ENCODE results near the gene HECTD3. TPM values are rescaled to one million over a fixed set of nuclear protein-coding genes. Genes with fewer than 3 reads are reported as not detected.

The HECTD3 gene
- 5.2 and 9.2 TPM in 2 replicates for total RNA-seq (2014; rRNA removed; shearing (Covaris generic); ENCODE audit: low replicate concordance)

DNA sequence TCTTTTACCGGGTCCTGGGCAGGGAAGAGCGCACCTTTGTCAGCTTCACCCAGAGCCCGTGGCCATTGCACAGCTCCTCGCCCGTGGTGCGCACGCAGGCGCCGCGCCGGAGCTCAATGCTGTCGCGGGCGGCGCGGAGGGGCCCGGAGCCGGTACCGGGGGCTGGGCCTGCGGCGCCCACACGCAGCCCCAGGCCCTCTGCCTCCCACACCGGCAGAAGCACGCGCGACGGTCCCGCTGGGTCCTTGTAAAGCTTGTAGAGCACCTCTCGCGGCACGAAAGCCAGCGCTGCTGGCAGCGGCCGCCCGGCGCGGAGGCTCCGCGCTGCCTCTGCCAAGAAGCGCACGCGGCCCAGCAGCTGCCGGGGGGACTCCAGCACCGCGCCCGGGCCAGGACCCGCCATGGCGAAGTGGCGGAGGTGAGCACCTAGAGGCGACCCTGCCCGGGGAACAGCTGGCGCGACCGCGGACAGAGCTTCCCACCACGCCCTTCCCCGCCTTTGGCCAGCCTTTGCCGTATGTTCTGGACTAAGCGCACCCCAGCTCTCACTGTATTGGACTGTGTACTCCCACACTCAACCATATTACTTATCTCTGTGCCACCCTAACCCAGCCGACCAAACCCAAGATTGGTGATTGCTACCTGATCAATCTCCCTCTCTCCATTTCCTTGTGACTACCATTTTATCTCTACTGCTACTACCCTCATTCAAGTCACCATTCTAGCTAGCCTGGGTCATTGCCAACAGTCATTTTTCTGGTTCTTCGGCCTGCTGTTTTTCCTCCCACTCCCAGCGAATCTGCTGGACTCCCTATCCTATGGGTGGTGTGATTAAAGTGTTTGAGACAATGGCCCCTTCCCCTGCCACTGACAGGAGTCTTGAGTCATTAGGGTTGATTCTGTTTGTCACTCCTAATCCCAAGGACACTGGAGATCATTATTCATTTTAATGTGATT, at the start of gene HECTD3:
TSS of gene HECTD3 (minus strand) at position 470 of the 957 bp plus-strand sequence. CDS start at position 403, 67 bp downstream.
- no peaks in the 10 kb centered on the region for H3K9me3 ChIP-seq
- H3K36me3 ChIP-seq = peaks cover 24% of the 10 kb centered on the region
- peak; percentile 78 for DNase-seq
- H3K4me3 ChIP-seq = peak within 1 kb of the TSS; percentile 93
- H3K27me3 ChIP-seq = no peaks in the 10 kb centered on the region

DNA sequence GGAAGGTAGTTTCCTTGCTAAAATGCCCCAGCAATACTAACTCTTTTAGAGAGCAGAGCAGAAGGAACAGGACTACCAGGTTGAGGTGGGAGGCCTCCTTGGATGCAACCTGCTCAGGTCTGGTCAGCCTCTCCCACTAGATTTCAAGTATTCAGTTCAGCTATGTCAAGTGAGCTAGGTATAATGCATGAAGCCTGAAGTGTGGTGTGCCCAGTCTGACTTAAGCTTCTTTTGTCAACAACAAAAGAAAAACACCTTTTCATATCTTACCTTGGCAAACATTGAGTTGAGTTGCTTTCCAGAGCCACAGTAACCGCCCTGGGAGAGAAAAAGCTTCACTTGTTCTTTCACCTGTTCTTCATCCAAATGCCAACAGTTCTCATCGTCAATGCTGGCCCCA, 48.7 kb upstream of the HECTD3 start:
- Histone ChIP-seq H3K4me3 (no peak overlapping the region), H3K9me3 (no peaks in the 10 kb centered on the region), H3K27me3 (no peaks in the 10 kb centered on the region), H3K36me3 (no peaks in the 10 kb centered on the region)
- DNase-seq = no peak

- H3K4me3 ChIP-seq = no peak overlapping the region
- no peaks in the 10 kb centered on the region for H3K36me3 ChIP-seq
- no peak for DNase-seq
- no peaks in the 10 kb centered on the region for H3K9me3 ChIP-seq
- H3K27me3 ChIP-seq = no peaks in the 10 kb centered on the region
Measured at GRCh38 chr1:45057542-45057941, 46.4 kb upstream of the HECTD3 start.

DNA sequence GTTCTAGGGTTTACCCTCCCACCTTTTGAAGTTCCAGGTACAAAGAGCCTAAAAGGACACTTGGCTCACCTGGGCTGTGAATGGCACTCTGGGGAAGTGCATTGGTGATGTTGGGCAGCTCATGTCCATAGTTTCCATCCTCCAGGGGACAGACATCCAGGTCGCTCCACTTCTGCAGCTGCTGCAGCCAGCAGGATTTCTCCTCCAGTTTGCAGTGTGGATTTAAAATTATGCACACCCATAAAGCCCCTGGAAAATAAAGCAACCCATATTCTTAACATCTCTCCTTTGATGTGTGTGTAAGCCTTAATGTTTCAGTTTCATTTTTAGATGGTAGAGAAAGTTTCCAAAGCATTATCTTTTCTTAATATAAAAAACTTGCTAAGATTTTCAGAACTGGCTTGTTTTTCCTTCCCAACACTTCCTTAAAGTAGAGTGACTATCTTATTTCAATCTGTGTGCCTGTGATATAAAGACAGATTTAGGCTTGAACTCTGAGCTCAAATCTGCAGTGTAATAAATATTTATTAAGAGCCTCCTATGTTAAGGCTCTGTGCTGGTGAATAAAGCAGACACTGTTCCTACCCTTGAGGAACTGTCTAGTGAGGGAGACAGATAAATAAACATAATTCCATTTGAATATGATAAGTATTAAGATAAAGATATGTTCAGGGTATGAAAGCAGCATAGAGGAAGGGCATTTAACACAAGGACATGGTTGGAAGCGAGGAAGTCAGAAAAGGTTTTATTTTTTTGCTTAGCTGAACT, 40.1 kb upstream of the HECTD3 start:
- no peak overlapping the region for H3K4me3 ChIP-seq
- no peaks in the 10 kb centered on the region for H3K9me3 ChIP-seq
- H3K36me3 ChIP-seq = no peaks in the 10 kb centered on the region
- DNase-seq = no peak
- no peaks in the 10 kb centered on the region for H3K27me3 ChIP-seq

DNA sequence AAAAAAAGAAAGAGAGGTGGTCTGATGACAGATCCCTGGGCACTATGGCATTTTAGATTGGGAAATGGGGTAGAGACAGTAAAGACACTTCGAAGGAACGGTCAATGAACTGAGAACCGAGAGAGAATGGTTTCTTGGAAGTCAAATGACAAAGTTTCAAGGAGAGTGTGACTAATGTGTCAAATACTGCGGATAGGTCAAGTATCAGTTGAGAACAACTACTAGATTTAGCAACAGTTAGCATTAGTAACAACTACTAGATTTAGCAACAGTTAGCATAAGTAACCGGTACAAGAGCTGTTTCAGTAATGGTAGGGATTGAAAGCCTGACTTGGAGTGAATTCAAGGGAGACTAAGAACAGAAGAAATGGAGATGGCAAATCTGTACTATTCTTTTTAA, 35.9 kb upstream of the HECTD3 start:
- no peaks in the 10 kb centered on the region for H3K9me3 ChIP-seq
- no peaks in the 10 kb centered on the region for H3K36me3 ChIP-seq
- no peak overlapping the region for H3K4me3 ChIP-seq
- DNase-seq = no peak
- no peaks in the 10 kb centered on the region for H3K27me3 ChIP-seq

GRCh38 chr1:45044916-45045315, 33.8 kb upstream of the HECTD3 start:
- no peaks in the 10 kb centered on the region for H3K9me3 ChIP-seq
- no peaks in the 10 kb centered on the region for H3K36me3 ChIP-seq
- H3K4me3 ChIP-seq = no peak overlapping the region
- no peak for DNase-seq
- no peaks in the 10 kb centered on the region for H3K27me3 ChIP-seq

- H3K4me3 ChIP-seq = no peak overlapping the region
- no peaks in the 10 kb centered on the region for H3K27me3 ChIP-seq
Measured at GRCh38 chr1:45043094-45043493, 32.0 kb upstream of the HECTD3 start.

DNA sequence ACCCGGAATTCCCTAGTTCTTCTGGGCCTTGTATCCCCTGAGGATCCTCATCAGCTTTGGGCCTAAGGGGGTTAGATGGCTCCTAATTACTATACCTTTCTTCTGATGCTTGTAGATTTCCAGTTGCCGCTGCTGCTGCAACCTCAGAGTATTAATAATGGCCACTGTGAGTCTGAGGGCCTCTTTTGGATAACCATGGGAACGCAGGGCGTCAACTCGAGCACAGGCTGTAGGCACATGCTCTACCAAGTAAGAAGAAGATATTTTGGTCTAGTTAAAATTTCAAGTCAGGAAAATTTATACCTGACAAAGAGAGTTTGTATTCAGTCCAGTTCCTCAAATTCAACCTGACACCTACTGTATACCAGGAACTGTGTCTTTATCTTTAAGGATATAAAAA, 29.2 kb upstream of the HECTD3 start:
- Histone ChIP-seq H3K9me3 (no peaks in the 10 kb centered on the region), H3K27me3 (no peaks in the 10 kb centered on the region), H3K4me3 (no peak overlapping the region), H3K36me3 (no peaks in the 10 kb centered on the region)
- no peak for DNase-seq

More at GRCh38 chr1:45043094-45043493, 32.0 kb upstream of the HECTD3 start:
- DNase-seq = no peak
- Histone ChIP-seq H3K36me3 (no peaks in the 10 kb centered on the region), H3K9me3 (no peaks in the 10 kb centered on the region)

DNA sequence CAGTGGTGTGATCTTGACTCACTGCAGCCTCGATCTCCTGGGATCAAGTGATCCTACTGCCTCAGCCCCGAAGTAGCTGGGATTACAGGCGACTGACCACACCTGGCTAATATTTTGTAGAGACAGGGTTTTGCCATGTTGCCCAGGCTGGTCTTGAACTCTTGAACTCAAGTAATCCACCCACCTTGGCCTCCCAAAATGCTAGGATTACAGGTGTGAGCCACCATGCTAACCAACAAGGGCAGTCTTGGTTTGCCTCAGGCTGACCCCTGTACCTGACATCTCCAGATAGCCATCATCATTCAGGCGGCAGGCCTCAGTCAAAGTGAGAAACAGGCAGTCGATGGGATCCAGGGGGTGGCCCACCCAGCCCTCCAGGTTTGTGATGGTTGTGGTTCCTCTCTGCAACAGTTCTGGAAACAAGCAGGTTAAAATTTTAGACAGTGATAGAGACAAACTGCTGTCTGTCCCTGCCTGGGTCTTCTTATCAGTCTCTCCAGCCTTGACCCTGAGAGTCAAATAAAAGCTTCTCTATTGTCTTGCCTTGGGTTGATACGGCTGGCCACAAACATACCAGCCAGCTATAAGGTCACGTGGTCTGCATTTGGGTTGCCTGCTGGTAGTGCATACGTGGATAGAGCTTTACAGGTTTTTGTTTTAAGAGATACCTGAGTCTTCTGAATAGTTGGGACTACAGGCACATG, 27.7 kb upstream of the HECTD3 start:
- DNase-seq = no peak
- Histone ChIP-seq H3K9me3 (no peaks in the 10 kb centered on the region), H3K36me3 (no peaks in the 10 kb centered on the region), H3K27me3 (no peaks in the 10 kb centered on the region), H3K4me3 (no peak overlapping the region)

DNA sequence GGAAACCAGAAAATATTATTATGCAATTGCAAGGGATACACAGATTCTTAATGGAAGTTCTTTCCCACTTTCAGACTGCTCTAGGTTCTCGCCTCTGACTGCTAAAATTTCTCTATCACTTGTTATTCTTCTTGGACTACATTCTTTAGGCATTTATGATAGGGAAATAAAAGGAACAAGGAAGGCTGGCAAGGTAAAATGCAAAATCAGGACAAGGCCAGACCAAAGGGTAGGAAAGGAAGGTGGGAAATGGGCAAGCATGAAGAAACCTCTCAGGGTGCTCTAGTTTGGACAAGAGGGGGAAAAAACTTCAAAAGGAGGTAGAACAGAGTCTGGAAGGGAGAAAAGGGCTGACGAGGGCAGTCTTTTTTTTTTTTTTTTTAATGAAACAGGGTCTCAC, 27.1 kb upstream of the HECTD3 start:
- H3K9me3 ChIP-seq = no peaks in the 10 kb centered on the region
- no peak for DNase-seq
- no peak overlapping the region for H3K4me3 ChIP-seq
- H3K27me3 ChIP-seq = no peaks in the 10 kb centered on the region
- no peaks in the 10 kb centered on the region for H3K36me3 ChIP-seq

DNA sequence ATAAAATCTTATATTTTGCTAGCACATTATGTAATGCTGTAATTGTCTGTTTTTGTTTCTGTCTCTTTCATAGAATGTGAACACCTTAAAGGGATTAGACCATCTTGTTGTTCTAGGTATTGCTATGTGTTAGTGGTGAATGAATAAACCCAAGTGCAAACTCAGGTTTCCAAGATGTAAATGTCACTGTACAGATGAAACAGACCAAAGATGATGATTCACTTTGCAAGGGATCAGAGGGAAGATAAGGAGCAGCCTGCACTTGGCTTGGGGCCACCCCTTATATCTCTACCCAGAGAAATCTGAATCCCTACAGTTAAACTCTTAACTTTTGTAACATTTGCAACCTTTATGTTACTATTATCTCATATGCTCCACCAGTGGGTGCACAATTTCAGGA, 26.3 kb upstream of the HECTD3 start:
- no peaks in the 10 kb centered on the region for H3K27me3 ChIP-seq
- no peak overlapping the region for H3K4me3 ChIP-seq
- DNase-seq = no peak
- no peaks in the 10 kb centered on the region for H3K36me3 ChIP-seq
- no peaks in the 10 kb centered on the region for H3K9me3 ChIP-seq

GRCh38 chr1:45035631-45036301, 24.6 kb upstream of the HECTD3 start:
- DNase-seq = no peak
- H3K9me3 ChIP-seq = no peaks in the 10 kb centered on the region

GRCh38 chr1:45033356-45033755, 22.2 kb upstream of the HECTD3 start:
- H3K9me3 ChIP-seq = no peaks in the 10 kb centered on the region
- H3K27me3 ChIP-seq = no peaks in the 10 kb centered on the region
- H3K4me3 ChIP-seq = no peak overlapping the region
- DNase-seq = no peak
- H3K36me3 ChIP-seq = no peaks in the 10 kb centered on the region

More at GRCh38 chr1:45035631-45036301, 24.6 kb upstream of the HECTD3 start:
- H3K36me3 ChIP-seq = no peaks in the 10 kb centered on the region
- no peaks in the 10 kb centered on the region for H3K27me3 ChIP-seq
- no peak overlapping the region for H3K4me3 ChIP-seq

DNA sequence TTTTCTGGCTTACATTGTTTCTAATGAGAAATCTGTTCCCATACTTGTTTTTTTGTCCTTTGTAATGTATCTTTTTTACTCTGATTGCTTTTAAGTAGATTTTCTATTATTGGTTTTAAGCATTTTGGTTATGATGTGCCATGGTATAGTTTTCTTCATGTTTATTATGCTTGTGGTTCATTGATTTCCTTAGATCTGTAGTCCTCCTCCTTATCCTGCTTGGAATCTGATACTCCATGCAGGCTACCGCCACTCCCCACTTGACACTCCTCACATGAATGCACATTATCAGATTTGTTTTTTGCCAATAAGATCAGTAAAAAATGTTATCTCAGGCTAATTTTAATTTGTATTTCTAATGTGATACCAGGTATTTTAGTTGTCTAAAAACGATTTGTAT, 21.7 kb upstream of the HECTD3 start:
- Histone ChIP-seq H3K27me3 (no peaks in the 10 kb centered on the region), H3K9me3 (no peaks in the 10 kb centered on the region), H3K4me3 (no peak overlapping the region), H3K36me3 (no peaks in the 10 kb centered on the region)
- no peak for DNase-seq

GRCh38 chr1:45026446-45026845, 15.3 kb upstream of the HECTD3 start:
- Histone ChIP-seq H3K9me3 (no peaks in the 10 kb centered on the region), H3K27me3 (no peaks in the 10 kb centered on the region), H3K36me3 (no peaks in the 10 kb centered on the region), H3K4me3 (no peak overlapping the region)
- no peak for DNase-seq

DNA sequence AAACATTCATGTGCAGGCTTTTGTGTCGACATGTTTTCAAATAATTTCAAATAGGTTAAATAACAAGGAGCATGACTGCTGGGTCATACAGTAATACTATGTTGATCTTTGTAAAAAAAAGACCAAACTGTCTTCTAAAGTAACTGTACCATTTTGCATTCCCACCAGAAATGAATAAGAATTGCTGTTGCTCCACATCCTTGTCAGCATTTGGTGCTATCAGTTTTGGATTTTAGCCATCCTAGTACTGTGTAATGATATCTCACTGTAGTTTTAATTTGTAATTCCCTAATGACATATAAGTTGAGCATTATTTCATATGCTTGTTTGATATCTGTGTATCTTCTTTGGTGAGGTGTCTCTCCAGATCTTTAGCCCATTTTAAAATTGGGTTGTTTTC, 12.5 kb upstream of the HECTD3 start:
- Histone ChIP-seq H3K4me3 (no peak overlapping the region), H3K9me3 (no peaks in the 10 kb centered on the region), H3K36me3 (no peaks in the 10 kb centered on the region), H3K27me3 (no peaks in the 10 kb centered on the region)
- no peak for DNase-seq

Measured in MG63 (cell line).